WI38 (cell line): ENCODE measurements around the gene ADGRG6.

Experiments used
- H3K4me3 ChIP-seq: 2 replicates; pipeline ENCODE4 v1.5.1; 2011; ENCODE audit warnings: low read depth, mild to moderate bottlenecking, control low read depth, low read length
- CTCF ChIP-seq: IDR thresholded peaks from 2 replicates; pipeline ENCODE4 v1.5.1; 2012; ENCODE audit warnings: low read depth, mild to moderate bottlenecking, control low read depth, low read length

The ADGRG6 gene

GRCh38 chr6:142291512-142291911 lies 10.3 kb upstream of the ADGRG6 start:
- H3K4me3 ChIP-seq: no peak overlapping the region
- TF ChIP-seq CTCF: no peak

GRCh38 chr6:142292166-142292924 lies 9.5 kb upstream of the ADGRG6 start:
- no peak for TF ChIP-seq CTCF
- no peak overlapping the region for H3K4me3 ChIP-seq

GRCh38 chr6:142293121-142293520 lies 8.7 kb upstream of the ADGRG6 start:
- H3K4me3 ChIP-seq: no peak overlapping the region
- no peak for TF ChIP-seq CTCF

GRCh38 chr6:142294679-142295078 lies 7.1 kb upstream of the ADGRG6 start:
- no peak overlapping the region for H3K4me3 ChIP-seq
- no peak for TF ChIP-seq CTCF

GRCh38 chr6:142296975-142297604 lies 4.7 kb upstream of the ADGRG6 start:
- no peak for TF ChIP-seq CTCF

GRCh38 chr6:142297605-142297995 lies 4.2 kb upstream of the ADGRG6 start:
- no peak for TF ChIP-seq CTCF
- H3K4me3 ChIP-seq: no peak overlapping the region

More at GRCh38 chr6:142296975-142297604, 4.7 kb upstream of the ADGRG6 start:
- no peak overlapping the region for H3K4me3 ChIP-seq
